NCI-H2227 (cell line): ENCODE measurements around the gene RNF4.
"Not testable (repeated sequence)": the region's sequence is repeated elsewhere in the genome, so short reads cannot be mapped to it uniquely, and the experiment has no call there.

Source experiments
- DNase-seq: peaks from one replicate; lab custom pipeline; 2025; ENCODE audit not compliant: unreplicated experiment; lab: John Stamatoyannopoulos, UW

The RNF4 gene

GRCh38 chr4:2526559-2526958 lies 57.7 kb downstream of the RNF4 start:
- DNase-seq: no peak

DNA sequence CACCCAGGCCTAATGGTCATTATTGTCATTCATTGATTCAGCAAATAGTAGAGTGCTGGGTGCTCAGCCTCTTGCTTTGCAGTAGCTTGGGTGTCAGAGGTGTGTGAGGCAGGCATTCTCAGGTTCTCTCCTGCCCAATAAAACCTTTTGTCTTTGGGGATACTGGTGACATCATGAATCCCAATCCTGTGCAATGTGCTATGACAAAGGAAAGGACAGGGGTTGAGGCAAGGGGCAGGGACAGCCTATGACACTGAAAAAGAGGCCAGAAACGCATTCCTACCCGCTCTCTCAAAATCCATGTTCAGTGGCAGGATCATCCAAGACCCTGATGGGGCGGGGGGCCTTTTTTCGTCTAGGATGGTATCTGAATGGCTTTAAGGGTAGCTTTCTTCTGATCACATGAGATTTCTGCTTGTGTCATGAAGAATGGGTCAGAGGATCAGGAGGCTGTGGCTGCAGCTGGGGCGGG lies 66.0 kb downstream of the RNF4 start:
- DNase-seq: no peak

DNA sequence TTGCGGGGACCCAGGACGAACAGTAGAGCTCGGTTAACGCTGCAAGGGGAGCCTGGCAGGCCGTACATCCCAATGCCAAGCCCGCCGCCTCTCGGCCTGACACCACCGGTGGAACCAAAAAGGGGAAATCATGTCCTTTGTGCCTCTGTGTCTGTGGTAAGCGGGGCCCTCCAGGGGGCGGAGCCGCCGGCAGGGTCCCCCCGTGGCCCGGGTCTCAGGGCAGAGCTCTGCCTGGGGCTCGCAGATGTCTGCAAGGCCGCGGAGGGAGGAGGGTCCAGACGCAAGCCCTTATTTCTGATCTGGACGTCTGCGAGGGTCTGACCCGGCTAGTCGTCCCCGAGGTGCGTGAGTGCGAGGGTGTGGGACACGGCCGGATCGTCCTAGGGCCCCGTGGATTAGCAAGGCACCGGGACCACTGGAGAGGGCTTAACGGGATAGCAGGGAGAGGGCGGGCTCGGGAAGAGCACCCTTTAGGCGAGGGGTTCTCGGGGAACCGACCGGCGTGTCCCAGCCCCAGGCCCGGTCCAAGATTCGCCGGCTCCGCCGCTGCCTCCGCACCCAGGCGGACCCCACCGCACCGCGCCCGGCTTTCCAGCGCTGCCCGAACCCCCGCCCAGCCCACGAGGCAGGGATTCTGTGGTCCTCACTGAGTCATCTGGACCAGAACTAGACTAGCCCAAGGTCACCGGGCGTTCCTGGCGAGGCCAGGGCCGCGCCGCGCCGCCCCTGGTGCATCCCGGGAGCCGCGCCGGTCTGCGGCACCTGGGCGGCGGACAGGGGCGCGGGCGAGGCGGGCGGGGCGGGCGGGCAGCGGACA lies 66.7 kb downstream of the RNF4 start:
- peak; percentile 56 for DNase-seq

DNA sequence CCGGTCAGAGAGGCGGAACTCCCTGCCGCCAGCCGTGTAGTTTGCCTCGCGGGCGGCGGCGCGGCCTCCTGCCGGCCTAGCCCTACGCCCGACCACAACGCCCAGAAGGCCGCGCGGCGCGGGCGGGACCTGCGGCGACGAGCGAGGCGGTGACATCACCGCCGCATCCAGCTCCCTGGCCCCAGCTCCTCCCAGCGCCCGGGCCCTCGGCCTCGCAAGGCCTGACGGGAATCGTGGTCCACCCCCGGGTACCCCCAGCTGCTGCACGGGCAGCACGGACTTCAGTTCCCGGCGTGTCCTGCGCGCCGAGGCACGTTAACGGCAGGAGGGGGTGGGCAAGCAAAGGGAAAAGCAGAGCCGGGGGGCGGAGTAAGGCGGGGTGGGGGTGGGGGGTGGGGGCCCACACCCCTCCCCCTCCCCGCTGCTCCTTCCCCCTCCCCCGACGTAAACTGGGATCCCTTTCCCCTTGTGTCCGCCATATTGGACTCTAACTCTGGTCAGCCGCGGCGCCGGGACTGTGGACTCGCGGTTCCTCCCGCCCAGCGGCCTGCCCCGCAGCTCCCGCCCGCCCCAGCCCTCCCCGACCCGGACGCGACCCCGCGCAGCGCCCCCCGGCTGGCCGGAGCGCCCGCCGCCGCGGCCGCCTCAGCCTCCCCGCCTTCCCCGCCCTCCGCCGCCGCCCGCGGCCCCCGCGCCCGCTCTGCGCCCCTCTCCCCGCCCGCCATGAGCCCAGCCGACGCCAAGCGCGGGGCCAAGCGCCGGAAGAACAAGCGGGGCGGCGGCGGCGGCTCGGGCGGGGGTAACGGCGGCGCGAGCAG lies 67.5 kb downstream of the RNF4 start, which contains the start of gene FAM193A:
Gene FAM193A (plus strand): TSS at position 455 of the 818 bp plus-strand sequence. CDS start 269 bp downstream, at position 724.
- peak; percentile 98 for DNase-seq

DNA sequence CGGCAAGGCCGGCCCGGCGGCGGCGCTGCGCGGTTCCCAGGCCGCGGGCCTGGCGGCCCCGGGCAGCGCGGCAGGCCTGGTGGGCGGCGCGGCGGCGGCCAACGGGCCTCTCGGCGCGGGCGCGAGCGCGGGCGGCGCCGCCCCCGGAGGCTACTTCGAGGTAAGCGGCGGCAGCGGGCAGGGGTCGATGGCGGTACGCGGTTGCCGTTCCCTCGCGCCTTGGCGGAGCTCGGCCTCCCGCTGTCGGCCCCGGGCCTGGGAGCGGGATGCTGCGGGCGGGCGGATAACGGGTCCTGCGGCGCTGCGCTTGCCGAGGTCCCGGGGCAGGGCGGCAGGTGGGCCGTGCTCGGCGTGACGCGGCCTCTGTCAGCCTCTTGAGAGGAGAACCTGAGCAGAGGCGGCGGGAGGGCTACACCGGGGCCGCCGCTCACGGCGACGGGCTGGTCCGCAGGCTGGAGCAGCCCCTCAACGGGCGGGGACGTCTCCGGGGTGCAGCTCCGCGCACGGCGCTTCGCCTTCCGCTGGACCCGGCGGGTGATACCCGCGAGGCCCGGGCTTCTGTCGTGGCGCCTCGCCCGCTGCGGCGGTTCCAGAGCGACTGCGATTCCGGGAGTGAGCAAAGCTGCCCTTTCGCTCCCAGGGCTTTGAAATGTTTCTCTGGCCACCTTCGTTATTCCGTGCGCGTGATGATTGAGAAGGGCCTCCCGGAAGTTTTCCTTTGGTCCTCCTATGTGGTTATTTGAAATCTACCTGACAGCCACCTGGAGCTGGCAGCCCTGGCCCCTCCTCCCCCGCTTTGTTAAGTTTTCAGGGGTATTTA lies 68.3 kb downstream of the RNF4 start:
- peak; percentile 54 for DNase-seq

DNA sequence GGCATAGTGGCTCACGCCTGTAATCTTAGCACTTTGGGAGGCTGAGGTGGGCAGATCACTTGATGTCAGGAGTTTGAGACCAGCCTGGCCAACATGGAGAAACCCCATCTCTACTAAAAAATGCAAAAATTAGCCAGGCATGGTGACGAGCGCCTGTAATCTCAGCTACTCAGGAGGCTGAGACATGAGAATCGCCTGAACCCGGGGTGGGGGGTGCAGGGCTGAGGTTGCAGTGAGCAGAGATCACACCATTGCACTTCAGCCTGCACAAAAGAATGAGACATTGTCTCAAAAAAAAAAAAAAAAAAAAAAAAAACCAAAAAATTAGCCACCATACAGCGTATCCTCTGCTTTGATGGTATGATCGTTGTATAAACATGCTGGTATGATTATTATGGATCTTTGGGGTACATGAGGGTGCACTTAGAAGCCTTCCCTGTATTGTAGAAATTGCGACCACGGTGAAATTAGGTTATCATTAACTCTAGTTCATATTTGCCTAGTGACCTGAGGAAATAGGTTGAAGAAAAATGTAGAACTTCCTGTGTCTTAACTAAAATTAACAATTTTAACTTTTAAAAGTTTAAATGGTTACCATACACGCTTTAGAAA lies 74.8 kb downstream of the RNF4 start:
- not testable (repeated sequence) for DNase-seq

- DNase-seq: no peak
Observed at GRCh38 chr4:2545321-2546013, 76.6 kb downstream of the RNF4 start.

DNA sequence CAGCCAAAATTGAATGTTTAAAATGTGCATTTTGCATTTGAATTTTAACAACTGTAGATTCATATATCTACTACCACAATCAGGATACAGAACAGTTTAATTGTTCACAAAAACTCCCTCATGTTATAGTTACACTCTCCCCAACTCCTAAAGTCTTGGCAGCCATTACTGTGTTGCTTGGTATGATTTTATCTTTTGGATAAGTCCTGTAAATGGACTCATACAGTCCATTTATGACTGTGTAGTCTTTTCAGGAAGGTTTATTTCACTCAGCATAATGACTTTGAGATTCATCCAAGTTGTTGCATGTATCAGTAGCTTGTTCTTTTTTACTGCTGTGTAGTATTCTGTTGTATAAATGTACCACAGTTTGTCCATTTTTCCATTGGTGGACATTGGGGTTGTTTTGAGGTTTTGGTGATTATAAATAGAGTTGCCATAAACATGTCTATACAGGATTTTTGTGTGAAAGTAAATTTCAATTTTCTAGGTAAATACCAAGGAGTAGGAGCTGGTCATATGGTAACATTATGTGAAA lies 77.4 kb downstream of the RNF4 start:
- DNase-seq: no peak

- not testable (repeated sequence) for DNase-seq
Observed at GRCh38 chr4:2546961-2547691, 78.2 kb downstream of the RNF4 start.

GRCh38 chr4:2551118-2551517 lies 82.2 kb downstream of the RNF4 start:
- DNase-seq: no peak

DNA sequence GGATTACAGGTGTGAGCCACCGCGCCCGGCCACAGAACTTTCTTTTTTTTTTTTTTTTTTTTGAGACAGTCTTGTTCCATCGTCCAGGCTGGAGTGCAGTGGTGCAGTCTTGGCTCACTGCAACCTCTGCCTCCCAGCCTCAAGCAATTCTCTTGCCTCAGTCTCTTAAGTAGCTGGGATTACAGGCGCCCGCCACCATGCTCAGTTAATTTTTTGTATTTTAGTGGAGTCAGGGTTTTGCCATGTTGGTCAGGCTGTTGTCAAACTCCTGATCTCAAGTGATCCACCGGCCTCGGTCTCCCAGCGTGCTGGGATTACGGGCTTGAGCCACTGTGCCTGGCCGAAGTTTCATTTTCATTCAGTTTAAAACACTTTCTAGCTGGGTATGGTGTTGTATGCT lies 83.9 kb downstream of the RNF4 start:
- DNase-seq: no peak

DNA sequence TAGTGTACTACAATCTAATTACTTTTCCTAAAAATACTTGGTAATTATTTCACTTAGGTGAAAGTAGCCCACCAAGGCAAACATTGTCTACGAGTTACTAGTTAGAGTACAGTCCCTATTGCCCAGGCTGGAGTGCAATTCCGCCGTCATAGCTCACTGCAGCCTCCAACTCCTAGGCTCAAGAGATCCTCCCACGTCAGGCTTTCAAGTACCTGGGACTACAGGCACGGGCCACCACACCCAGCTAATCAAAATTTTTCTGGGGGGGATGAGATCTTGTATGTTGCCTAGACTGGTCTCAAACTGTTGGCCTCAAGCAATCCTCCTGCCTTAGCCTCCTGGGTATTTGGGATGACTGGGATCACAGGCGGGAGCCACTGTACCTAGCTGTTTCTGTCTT lies 89.4 kb downstream of the RNF4 start:
- DNase-seq: no peak

DNA sequence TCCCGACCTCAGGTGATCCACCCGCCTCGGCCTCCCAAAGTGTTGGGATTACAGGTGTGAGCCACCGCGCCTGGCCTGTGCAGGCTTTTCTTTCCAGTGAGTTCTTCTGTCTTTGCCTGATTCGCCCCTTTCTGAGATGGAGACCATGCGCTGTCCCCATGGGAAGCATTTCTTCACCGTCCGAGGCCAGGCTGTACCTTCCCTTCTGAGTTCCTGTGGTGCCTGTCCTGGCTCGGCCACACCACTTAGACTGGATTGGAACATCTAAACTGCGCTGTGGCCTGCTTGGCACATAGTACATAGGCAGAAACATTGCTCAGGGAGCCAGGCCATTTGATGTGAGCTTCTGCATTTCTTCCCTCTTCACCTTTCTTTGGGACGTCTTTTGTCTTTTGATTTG lies 91.3 kb downstream of the RNF4 start:
- DNase-seq: no peak
